Breast epithelium (tissue), 3 donors: ENCODE measurements around the gene CXCR4.

Experiments
- CTCF ChIP-seq, 3 donors: fragments of 450-650 bp; IDR thresholded peaks; one replicate each; pipeline ENCODE4 v1.5.1; 2016 to 2017; ENCODE audit warnings: antibody characterized with exemption in 3 of 3, mild to moderate bottlenecking in 3 of 3, moderate library complexity in 3 of 3
- POLR2A ChIP-seq: fragments of 450-650 bp; IDR thresholded peaks from one replicate; pipeline ENCODE4 v1.6.1; 2016; ENCODE audit warnings: antibody characterized with exemption, mild to moderate bottlenecking, moderate library complexity
- POLR2AphosphoS5 ChIP-seq, 3 donors: sonication (generic); formaldehyde crosslinking; IDR thresholded peaks; one replicate each; pipeline ENCODE4 v1.6.1; 2017; ENCODE audit warnings: antibody characterized with exemption in 3 of 3

- no peak for TF ChIP-seq CTCF (IDR thresholded peaks at IDR 0.05)
- no peak for TF ChIP-seq POLR2AphosphoS5 (IDR thresholded peaks at IDR 0.05)
- TF ChIP-seq POLR2A: no peak
Measured at GRCh38 chr2:136081582-136082210, 36.3 kb downstream of the CXCR4 start.
